ENCODE measurements around the gene A4GNT.

DNA sequence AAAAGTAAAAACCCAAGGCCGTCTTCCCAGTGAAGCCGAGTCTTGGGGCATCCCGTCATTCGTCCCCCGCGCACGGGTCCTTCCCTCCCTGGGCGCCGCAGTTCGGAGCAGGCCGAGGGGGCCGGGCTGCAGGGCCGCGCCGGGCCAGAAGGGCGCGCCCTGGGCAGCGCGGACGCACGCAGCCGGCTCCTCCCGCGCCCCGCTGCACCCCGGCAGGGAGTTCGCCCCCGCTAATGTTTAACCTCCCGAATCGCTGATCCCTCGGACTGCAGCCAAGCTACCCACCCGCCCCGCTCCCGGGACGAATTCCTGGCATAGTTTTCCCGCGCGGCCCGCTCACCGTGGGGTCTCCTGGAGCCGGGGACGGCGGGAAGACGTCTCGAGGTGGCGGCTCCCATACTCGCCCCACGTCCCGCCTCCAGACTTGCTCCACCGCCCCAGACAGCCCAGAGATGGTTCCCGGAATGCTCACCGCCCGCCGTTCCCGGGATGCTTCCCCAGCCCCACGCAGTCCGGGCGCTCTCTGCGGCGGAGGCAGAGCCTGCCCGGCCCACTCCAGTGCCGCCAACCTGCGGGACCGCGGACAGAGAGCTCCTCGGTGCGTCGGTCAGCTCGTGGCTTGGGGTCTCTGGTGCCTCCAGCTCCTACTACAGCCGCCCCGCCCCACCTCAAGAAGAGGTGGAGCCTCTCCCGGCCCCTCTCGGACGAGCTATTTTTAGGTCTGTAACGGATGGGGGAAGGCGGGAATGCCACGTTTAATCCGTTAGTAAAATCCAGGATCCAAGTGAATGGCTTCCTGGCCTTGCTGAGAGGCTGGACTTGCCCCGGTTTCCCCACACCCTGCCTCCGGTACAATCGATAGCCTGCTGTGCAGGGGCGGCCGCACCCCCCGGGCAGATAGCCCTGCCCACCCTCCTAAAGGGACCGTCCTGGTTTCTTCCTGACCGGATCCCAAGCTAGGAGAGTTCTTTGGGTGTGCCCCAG, 16.9 kb downstream of the A4GNT start, which contains the start of gene DZIP1L:
- TF ChIP-seq CTCF (IDR thresholded peaks at IDR 0.05) (peak; percentile 53 to 68 (median 67)), POLR2A (IDR thresholded peaks at IDR 0.05) (peak; percentile 18)

All from right lobe of liver (tissue), 4 donors.